ENCODE measurements around the gene STX18.
"Not testable (repeated sequence)": the region's sequence is repeated elsewhere in the genome, so short reads cannot be mapped to it uniquely, and the experiment has no call there.

STX18 gene

DNA sequence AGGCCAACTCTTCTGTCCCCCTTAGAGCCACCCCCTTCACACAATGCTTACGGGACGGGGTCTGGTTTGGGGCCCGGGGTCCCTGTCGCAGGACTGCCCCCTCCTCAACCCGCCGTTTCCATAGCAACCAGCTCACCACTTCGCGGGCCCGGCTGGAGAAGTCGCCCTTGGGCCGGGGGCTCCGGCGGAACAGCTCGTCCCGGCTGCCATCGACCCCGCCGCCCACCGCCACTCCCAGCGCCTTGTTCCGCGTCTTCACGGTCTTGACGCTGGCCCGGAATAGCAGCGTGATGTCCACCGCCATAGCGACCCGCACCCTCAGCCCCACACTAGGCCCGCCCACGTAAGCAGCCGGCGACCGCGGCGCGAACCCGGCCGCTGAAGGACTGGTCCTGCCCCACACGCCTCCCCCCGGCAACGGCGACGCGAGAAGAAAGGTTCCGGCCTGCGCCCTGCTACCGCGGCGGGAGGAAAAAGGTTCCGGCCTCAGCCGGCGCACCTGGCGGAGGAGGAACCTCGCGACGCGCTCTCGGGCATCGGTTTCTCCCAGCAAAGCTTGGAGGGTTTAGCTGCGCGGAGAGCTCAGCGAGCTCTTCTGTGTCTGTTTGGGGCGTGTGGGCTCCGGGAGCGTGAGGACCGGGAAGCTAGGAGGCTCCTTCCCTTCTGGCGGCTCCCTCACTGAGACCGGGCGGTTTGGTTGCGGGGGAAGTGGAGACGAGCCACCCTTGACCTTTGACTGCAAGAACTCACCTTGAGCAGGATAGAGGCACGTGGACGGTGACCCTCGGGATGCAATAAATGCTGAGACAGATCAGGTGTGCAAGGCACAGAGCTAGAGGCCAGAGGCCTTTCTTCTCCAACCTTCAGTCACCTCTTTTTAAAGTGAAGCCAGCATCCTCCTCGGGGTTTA, at the start of gene STX18:
TSS of gene STX18 (minus strand) at position 388 of the 910 bp plus-strand sequence. CDS start at position 304, 84 bp downstream.
- DNase-seq: peak; percentile 53

DNA sequence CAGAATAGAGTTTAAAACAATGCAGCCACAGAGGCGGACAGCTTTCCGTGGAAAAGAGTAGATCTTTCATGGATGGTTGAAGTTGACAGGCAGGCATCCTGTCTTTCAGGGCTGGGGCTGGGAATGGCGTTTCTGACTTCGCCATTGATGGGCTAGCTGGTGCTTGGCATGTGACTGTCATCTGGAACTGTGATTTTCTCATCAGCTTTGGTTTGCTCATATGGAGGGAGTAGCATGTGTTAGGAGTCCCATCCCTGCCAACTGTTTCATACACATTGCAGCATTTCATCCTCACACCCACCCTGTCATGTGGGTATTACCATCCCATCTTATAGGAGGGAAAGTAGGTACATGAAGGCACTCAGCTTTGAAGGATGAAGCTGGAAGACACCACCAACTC, 49.2 kb upstream of the STX18 start:
- DNase-seq: no peak

DNA sequence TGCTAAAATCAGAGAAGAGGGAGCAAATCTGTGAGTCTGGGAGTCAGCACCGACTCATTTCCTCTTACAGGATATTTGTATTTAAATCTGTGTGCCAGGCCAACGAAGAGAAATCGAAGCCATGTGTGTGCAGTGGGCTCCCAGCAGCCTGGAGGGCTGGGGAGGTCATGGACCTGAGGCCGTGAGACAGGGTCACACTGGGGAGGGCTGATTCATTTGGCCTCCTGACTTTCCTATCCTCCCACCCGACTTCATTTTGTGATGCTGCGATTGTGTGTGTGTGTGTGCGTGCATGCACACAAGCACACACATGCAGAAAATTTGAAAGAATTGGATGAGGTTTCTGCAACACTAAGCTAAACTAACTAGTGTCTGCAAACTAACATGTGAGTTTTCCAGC, 48.7 kb upstream of the STX18 start:
- no peak for DNase-seq

DNA sequence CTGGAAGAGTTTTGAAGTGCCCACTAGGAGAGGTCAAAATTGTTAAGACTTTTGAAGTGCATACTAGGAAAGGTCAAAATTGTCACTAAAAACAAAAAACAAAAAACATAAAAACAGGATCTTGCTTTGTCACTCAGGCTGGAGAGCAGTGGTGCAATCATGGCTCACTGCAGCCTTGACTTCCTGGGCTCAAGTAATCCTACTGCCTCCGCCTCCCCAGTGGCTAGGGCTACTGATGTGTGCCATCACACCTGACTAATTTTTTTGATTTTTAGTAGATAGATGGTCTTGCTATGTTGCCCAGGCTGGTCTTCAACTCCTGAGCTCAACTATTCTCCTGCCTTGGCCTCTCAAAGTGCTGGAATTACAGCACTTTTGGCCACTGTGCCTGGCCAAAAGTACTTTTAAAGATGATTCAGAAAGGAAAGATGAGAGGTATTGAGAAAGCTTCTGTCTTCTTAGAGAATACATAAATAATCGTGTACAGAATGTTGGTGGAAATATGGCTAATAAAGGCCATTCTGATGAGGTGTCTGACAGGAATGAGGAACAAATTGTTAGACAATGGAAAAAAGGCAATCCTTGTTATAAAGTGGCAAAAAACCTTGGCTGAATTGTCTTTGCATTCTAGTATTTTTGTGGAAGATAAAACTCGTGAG, 43.3 kb upstream of the STX18 start:
- no peak for DNase-seq

DNA sequence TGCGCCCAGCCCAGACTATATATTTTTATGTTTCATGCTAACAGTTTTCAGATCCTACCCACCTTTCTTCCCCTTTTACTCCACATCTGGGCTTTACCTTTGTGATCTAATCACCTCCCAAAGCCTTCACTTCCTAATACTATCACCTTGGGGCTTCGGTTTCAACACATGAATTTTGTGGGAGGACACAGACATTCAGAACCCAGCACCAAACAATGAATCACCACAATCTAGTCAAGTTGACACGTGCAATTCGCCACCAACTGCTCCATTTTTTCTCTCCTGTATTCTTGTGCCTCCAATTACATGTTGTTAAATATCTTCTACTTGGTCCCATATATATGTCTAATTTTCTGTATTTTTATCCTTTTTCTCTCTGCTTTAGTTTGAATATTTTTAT, 41.8 kb upstream of the STX18 start:
- no peak for DNase-seq

DNA sequence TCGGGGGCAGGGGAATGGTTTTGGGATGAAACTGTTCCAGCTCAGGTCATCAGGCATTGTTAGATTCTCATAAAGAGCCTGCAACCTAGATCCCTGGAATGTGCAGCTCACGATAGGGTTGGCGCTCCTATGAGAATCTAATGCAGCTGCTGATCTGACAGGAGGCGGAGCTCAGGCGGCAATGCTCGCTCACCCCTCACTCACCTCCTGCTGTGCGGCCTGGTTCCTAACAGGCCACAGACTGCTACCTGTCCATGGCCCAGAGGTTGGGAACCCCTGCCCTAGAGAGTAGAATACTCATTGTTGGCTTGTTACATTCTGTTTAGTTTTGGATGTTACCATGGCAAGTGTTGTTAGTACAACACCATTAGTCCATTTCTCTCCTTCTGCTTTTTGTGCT, 40.8 kb upstream of the STX18 start:
- no peak for DNase-seq

DNA sequence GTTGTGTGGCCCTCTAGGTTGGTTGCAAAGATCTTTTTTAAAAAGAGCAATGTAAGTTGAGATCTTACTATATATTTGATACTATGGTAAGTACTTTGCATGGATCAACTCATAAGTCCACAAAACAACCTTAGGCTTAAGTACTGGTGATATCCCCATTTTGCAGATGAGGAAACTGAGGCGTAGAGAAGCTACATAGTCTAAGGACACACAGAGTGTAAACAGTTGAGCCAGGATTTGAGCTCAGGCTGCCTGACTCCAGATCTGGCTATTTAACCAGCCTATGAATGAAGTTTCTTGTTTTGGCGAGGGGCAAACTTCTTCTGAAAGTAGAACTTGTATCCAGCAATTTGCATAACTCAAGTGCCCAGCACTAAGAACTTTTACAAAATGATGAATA, 38.6 kb upstream of the STX18 start:
- DNase-seq: no peak

DNA sequence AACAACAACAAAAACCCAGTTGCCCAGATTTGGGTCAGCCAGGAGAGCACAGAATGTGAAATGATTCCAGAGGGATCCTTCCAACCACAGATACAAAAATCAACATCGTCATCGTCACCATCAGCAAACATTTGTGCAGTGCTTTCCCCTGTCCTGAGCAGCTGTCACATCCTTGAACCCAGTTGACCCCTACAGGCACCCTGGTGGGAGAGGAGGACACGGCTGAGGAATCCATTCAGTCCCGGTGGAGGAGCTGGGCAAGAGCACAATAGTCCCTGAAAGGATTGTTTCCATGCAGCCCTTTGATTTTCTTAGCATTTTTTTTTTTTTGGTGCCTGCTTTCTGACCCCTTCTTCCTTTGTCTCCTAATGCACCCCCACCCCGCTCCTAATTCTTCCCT, 37.1 kb upstream of the STX18 start:
- no peak for DNase-seq

DNA sequence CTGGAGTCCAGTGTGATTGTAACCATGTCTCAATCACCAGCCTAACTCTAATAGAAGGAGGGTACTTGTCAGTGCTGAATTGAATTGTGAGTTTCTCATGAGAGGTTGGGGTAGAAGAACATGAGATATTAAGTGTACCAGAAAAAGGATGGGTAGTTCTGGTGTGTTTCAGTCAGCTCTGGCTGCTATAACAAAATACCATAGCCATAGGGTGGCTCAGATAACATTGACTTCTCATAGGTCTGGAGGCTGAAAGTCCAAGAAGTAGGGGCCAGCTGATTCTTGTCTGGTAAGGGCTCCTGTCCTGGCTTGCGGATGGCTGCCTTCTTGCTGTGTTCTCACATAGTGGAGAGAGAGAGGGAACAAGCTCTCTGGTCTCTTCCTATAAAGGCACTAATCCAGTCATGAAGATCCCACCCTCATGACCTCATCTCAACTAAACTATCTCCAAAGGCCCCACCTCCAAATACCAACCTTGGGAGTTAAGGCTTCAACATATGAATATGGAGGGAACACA, 35.6 kb upstream of the STX18 start:
- no peak for DNase-seq

DNA sequence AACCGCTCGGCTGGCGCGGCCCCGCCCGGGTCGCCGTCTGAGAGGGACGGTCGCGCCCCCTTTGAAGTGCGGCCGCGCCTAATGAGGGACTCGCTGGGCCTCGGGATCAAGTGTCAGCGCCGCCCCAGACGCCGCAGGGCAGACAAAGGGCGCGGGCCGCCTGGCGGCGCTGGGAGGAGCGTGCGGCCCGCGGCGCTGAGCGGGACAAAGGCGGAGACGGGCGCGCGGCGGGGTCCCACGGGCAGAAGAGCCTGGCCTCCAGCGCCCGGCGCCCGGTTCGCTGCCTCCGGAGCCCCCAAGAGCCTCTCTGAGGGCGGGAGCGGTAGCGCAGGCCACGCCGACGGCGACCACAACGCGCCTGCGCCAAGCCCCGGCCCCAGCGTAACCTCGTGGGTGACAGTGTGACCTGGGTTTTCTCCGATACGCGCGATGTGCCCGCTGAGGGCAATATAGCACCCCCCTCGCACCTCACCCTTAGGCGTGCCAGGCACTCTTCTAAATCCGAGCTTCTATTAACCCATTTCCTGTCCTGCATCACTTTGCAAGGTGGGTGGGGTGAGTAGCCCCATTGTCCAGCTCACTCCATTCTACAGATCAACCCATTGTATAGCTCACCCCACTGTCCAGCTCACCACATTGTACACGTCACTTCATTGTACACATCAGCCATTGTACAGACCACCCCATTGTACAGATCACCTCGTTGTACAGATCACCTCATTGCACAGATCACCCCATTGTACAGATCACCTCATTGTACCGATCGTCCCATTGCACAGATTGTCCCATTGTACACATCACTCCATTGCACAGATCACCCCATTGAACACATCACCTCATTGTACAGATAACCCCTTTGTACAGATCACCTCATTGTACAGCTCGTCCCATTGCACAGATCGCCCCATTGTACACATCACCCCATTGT, 33.7 kb upstream of the STX18 start:
- DNase-seq: no peak

DNA sequence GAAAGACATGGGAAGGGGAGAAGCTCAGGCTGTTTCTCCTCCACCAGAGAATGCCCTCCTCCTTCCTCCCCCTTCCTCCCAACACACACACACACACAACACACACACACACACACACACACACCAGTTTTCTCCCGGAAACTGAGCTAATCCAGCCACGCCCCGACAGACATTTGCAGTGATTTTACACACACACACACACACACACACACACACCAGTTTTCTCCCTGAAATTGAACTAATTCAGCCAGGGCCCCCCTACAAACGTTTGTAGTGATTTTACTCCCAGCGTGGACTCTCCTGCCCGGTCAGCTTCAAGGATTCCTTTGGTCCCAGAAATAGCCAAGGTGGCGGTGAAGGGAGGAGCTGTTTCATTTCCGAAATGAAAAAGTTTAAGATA, 32.9 kb upstream of the STX18 start:
- no peak for DNase-seq

DNA sequence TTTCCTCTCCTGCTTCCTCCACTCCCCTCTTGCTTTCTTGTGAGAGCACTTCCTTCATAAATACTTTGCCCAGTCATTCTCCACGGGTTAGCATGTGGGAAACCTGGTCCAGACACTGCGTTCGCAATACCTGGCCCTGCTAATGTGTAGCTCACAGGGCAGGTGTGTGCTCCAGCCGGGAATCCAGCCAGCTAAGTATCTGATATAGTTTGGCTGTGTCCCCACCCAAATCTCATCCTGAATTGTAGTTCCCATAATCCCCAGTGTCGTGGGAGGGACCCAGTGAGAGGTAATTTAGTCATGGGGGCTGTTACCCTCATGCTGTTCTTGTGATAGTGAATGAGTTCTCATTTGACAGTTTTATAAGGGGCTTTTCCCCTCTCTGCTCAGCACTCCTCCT, 32.2 kb upstream of the STX18 start:
- no peak for DNase-seq

DNA sequence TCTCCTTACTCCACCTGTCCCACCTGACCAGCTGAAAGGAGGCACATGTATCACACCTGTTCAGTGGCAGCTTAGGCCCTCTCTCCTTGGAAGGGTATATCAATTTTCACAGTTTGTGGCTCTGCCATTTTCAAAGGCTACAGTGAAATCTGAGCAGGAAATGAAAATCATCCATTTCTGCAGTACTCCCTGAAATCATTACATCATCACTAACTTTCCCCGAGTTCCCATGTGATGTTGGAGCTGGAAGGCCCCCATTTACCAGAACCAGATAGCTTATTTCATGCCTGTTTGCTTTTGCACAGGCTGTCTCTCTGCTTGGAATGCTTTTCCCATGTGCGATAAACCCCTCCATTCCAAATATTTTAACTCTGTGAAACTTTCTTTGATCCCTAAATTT, 31.0 kb upstream of the STX18 start:
- DNase-seq: no peak

DNA sequence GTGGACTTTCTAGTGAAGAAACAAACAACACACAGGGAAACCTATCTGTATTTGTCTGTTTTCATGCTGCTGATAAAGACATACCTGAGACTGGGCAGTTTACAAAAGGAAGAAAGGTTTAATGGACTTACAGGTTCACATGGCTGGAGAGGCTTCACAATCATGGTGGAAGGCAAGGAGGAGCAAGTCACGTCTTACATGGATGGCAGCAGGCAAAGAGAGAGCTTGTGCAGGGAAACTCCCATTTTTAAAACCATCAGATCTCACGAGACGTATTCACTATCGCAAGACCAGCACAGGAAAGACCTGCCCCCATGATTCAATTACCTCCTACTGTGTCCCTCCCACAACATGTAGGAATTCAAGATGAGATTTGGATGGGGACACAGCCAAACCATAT, 28.0 kb upstream of the STX18 start:
- DNase-seq: not testable (repeated sequence)

DNA sequence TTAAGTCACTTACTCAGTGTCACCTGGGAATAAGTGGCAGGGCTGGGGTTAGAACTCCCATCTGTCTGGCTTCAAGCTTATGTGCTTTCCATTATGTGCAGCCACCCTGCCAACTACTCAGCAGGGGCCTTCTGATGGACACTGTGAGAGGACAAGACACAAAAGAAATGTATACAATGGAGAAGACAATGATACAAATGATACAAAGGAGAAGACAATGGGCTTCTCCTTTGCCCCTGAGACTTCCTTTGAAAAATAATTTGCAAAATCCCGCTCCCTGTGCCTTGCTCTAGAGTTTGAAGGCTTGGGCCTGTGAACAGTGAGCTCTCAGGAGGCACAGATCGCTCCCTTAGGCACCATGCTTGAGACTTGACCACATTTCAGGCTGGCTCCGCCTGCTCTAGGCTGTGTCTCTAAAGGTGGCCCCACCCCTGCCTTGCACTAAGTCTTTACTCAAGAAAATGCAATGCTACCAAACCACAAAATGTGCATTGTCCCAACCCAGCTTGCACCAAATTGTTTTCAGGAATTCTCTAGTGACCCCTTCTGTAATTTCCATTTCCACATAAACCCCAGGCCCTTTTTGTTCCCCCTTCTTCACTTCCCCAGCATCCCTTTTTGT, 27.1 kb upstream of the STX18 start:
- no peak for DNase-seq

DNA sequence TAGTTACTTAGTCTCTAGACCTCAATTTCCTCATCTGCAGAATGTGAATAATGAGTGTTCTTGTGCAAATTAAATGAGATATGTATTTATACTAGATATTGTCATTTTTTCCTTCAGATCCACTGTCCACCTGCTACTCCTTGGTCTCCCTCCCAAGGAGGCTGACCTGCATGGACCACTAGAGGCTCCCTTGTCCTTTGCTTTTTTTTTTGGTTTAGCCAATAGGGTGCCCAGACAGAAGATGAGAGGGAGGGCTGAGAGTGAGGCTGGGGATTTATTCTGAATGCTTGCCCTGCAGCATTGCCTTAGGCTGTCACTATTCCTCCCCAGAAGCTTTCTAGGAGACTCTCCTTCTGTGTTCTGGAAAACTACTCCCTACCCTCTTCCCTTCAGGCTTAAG, 24.5 kb upstream of the STX18 start:
- not testable (repeated sequence) for DNase-seq

DNA sequence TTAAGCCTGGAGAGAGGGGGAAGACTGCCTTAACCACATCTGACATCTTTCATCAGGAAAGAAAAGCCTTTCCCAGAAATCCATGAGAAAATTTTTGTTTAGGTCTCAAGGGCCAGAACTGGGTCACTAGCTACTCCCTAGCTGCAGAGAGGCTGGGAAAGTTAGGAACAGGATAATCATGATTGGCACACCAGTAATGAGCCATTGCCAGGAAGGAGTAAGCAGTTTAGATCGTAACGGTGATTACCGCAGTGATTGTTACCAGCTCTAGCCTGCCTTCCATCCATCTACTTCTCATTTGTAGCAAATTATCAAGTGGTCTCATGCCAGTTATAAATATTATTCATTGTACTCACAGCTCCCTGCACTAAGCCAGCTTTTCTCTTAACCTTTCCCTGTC, 22.7 kb upstream of the STX18 start:
- no peak for DNase-seq

DNA sequence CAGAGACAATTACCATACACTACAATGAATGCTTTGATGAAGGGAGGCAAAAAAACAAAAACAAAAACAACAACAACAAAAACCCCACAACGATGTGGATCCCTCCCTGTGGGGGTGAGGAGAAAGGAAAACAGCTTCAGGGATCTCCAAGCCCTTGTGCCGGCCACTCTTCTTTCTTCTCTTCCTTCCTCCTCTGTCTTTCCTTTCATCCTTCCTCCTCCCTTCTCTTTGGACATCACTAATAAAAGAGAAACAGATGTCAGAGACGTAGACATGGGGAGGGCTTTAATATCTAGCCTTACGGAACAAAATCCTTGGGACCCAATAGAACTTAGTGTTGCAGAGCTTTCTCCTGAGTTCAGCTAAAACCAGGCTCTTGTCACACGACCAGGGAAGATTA, 18.8 kb upstream of the STX18 start:
- no peak for DNase-seq

DNA sequence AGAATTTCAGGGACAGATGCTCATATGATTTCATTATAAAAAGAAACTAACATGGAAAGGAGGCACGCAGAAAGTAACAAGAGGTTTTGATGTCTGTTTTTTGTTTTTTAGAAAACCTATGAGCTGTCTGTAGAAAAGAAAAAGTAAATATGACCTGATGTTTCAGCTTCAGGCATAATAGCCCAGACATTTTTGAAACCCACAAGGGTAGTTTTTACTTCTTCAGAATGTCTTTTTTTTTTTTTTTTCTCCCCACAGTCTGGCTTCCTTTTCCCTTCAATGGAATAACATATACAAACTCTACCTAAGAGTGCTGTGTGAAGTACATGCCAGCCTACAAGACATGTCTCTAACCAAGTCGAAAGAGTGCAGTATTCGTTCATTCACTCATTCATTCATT, 18.3 kb upstream of the STX18 start:
- no peak for DNase-seq

DNA sequence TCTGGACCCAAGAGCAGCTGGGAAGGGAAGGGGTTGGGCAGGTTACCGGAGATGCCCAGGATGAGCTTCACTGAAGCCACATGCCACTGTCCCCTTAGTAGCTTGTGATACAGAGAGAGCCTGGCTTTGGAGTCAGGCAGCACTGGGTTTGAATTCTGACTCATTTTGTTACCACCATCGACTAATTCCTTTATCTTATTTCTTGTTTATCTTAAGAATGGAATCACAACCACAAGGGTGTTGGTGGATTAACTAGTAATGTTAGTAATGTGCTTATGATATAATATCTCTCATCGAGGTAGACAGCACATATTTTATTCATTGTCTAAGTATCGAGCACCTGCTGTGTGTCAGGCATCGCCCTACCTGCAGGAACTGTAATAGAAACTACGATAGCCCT, 17.7 kb upstream of the STX18 start:
- no peak for DNase-seq

DNA sequence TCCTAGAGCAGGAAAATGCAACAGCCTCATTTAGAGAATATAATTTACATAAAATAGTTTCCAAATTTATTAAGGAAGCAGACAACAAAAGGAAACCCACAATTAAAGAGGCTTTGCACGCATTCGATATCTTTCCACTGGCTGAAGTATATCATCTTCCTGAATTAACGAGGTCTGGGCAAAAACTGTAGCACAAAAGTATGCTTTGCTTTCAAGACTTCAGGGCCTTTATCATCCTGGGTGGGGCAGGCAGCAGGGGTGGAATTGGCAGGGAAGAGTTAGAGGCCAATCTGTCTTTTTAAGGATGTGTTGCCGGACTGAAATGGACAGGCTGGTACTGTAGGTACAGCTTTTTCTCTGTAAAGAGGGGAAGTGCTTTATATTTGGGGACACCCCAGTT, 17.0 kb upstream of the STX18 start:
- DNase-seq: no peak

DNA sequence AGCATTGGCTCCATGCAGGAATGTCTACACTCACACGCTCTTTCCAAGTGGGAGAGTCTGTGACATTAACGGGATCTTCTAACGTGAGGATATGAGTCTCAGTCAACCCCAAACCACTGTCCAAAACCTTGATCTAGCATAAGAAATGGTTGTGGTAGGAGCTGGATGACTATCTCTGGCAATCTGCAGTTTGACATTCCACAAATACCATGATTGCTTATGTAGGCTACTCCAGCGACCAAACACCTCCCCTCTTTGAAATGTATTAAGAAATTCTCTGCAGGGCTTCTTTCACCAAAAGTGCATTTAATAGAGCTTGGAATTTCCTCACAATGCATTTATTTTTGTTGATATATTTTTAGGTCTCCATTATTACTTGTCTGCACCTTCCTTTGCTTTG, 14.1 kb upstream of the STX18 start:
- no peak for DNase-seq

DNA sequence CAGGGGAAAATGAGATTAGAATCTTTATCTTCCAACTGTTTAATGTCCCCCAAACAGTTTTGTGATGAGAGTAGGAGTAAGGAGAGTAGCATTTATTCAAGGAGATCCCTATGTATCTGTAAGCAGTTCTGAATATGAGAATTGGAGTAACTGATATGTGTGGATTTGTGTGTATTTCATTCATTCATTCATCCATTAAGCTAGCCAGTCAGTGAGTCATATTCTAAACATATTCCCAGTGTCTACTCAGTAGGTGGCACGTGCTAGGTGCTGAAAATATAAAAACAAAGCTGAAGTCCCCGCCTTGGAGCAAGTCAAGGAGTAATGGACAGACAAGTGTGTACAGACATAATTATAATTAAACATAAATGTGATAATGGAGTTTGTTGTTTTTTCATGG, 12.4 kb upstream of the STX18 start:
- DNase-seq: no peak

Measured in NCI-H1694 treated with DMSO at 0.1 percent for 48 hours (cell line).